Measurements from ENCODE around the gene TTC38.

The TTC38 gene

DNA sequence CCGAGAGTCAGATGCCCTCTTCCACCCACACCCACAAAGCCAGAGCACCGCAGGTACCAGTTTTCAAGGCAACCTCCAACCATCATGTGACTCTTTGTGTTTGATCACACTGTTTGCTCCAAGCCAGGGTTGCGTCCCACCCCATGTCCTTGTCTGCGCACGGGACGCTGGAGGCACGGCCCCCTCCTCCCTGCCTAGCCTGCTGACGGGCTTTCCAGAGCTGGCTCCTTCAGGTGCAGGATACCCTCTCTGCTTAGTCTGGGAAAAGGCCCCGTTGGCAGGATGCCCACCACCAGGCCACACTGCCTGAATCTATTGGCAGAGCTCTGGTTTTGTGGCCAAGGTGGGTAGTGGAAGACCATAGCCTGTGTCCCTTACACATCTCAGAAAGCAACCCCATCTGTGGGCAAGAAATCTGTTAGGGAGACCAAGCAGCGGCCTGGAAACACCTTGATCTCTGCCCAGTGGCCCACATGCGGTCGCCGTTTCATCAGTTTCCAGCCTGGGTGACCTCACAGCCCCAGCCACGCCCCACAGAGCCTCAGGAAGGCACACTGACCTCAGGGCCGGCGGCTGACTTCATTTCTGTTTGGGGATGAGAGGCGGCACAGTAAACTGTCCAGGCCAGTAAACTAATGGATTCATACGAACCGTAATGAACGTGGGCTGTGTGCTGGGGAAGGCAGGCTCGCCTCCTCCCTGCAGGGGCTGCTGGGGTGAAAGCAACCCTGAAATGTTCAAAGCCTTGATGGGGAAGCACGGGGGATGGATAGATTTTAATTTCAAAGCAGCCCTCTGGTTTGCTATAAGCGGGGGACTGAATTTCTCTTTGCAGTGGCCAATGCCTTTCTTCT, 43.5 kb upstream of the TTC38 start:
- no peak overlapping the region for H3K4me3 ChIP-seq (replicated peaks; ENCODE audit: insufficient read depth, low read length)
- no peak overlapping the region for H3K27ac ChIP-seq (replicated peaks)
- H3K27me3 ChIP-seq (ENCODE audit: insufficient read depth, poor library complexity, severe bottlenecking) = no peaks in the 10 kb centered on the region
- no peak for DNase-seq (ENCODE audit: low read depth in 1 of 2, low spot score in 1 of 2)
- TF ChIP-seq GABPA (IDR thresholded peaks at IDR 0.05; ENCODE audit: low read depth) (no peak), CTCF (IDR thresholded peaks at IDR 0.05; ENCODE audit: insufficient read depth, low read length) (no peak), REST (IDR thresholded peaks at IDR 0.05; ENCODE audit: insufficient replicate concordance, low read depth) (no peak), POLR2AphosphoS5 (IDR thresholded peaks at IDR 0.05; ENCODE audit: low read depth) (no peak), SPI1 (IDR thresholded peaks at IDR 0.05; ENCODE audit: borderline replicate concordance, low read depth) (no peak)

- no peak for DNase-seq (ENCODE audit: low read depth in 1 of 2, low spot score in 1 of 2)
- Histone ChIP-seq H3K27ac (replicated peaks) (no peak overlapping the region), H3K27me3 (ENCODE audit: insufficient read depth, poor library complexity, severe bottlenecking) (no peaks in the 10 kb centered on the region), H3K4me3 (replicated peaks; ENCODE audit: insufficient read depth, low read length) (no peak overlapping the region)
- TF ChIP-seq CTCF (IDR thresholded peaks at IDR 0.05; ENCODE audit: insufficient read depth, low read length) (no peak), POLR2AphosphoS5 (IDR thresholded peaks at IDR 0.05; ENCODE audit: low read depth) (no peak), REST (IDR thresholded peaks at IDR 0.05; ENCODE audit: insufficient replicate concordance, low read depth) (no peak), SPI1 (IDR thresholded peaks at IDR 0.05; ENCODE audit: borderline replicate concordance, low read depth) (no peak), GABPA (IDR thresholded peaks at IDR 0.05; ENCODE audit: low read depth) (no peak)
These were observed 42.9 kb upstream of the TTC38 start for GRCh38 chr22:46224898-46225290.

DNA sequence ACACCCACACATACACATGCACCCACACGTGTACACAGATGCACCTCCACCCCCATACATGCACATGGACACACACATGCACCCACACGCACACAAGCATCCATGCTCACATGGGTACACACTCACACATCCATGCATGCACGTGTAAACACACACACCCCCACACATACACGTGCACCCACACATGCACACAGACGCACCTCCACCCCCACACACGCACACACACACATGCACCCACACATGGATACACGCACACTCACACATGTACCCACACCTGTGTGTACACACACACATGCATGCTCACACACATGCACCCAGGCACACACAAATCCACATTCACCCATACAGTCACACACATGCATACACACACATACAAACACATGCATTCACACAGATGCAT, 42.2 kb upstream of the TTC38 start:
- TF ChIP-seq REST (IDR thresholded peaks at IDR 0.05; ENCODE audit: insufficient replicate concordance, low read depth) = no peak
- TF ChIP-seq CTCF (IDR thresholded peaks at IDR 0.05; ENCODE audit: insufficient read depth, low read length) = no peak
- no peak overlapping the region for H3K4me3 ChIP-seq (replicated peaks; ENCODE audit: insufficient read depth, low read length)
- DNase-seq (ENCODE audit: low read depth in 1 of 2, low spot score in 1 of 2) = no peak
- no peak overlapping the region for H3K27ac ChIP-seq (replicated peaks)
- H3K27me3 ChIP-seq (ENCODE audit: insufficient read depth, poor library complexity, severe bottlenecking) = no peaks in the 10 kb centered on the region

Measured in HL-60 (cell line).